GM19351 (cell line): ENCODE data around the gene SOX30.

Experiments used
- ATAC-seq: cut with Tn5 transposase; IDR thresholded peaks from one replicate; pipeline ENCODE4 v1.9.1; 2021; ENCODE audit warnings: mild to moderate bottlenecking, moderate library complexity; ENCODE audit not compliant: unreplicated experiment

Gene SOX30

GRCh38 chr5:157610990-157611389 is 41.2 kb downstream of the SOX30 start:
- peak; percentile 11 for ATAC-seq

GRCh38 chr5:157608972-157609565 is 43.2 kb downstream of the SOX30 start:
- ATAC-seq = no peak

- peak; percentile 37 for ATAC-seq
These were observed 44.7 kb downstream of the SOX30 start for GRCh38 chr5:157607371-157608161.

GRCh38 chr5:157606046-157606445 is 46.2 kb downstream of the SOX30 start:
- ATAC-seq = no peak

- peak; percentile 37 for ATAC-seq
These were observed 48.7 kb downstream of the SOX30 start for GRCh38 chr5:157603333-157604190.

GRCh38 chr5:157602505-157602904 is 49.7 kb downstream of the SOX30 start:
- ATAC-seq = peak; percentile 42

GRCh38 chr5:157600252-157600651 is 52.0 kb downstream of the SOX30 start:
- ATAC-seq = no peak

- no peak for ATAC-seq
These were observed 52.7 kb downstream of the SOX30 start for GRCh38 chr5:157599565-157599964.

GRCh38 chr5:157598350-157598936 is 53.8 kb downstream of the SOX30 start:
- ATAC-seq = peak; percentile 17

GRCh38 chr5:157597277-157597676 is 55.0 kb downstream of the SOX30 start:
- ATAC-seq = no peak

GRCh38 chr5:157596487-157596886 is 55.8 kb downstream of the SOX30 start:
- peak; percentile 68 for ATAC-seq

GRCh38 chr5:157594675-157595459 is 57.4 kb downstream of the SOX30 start:
- ATAC-seq = no peak

- ATAC-seq = no peak
These were observed 58.0 kb downstream of the SOX30 start for GRCh38 chr5:157594257-157594656.

- no peak for ATAC-seq
These were observed 59.0 kb downstream of the SOX30 start for GRCh38 chr5:157593052-157593757.

GRCh38 chr5:157592594-157592993 is 59.6 kb downstream of the SOX30 start:
- ATAC-seq = no peak

GRCh38 chr5:157590478-157590877 is 61.8 kb downstream of the SOX30 start:
- ATAC-seq = no peak

GRCh38 chr5:157584628-157585027 is 67.6 kb downstream of the SOX30 start:
- no peak for ATAC-seq

- peak; percentile 64 for ATAC-seq
These were observed 69.3 kb downstream of the SOX30 start for GRCh38 chr5:157582731-157583620.

- ATAC-seq = no peak
These were observed 70.3 kb downstream of the SOX30 start for GRCh38 chr5:157581901-157582300.
